ENCODE data around the gene PXMP2.

The PXMP2 gene

DNA sequence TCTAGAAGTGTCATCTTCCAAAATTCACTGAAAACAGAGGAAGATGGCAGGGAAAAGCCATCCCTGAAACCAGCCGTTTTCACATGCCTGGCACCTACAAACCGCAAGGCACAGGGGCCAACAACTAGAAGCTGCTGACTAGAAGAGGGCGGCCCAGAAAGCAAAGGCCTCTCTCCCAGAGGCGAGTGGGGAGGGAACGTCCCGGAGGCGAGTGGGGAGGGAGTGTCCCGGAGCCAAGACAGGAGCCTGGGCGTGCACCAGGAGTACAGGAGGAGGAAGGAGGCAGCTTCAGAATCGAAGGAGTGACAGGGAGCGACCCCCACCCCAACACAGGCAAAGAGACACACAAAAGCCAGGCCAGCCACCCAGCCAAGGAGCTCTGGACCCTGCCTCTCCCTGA lies 53.3 kb downstream of the PXMP2 start:
- peaks cover 94% of the 10 kb centered on the region for H3K36me3 ChIP-seq
- TF ChIP-seq, protein P1, sequence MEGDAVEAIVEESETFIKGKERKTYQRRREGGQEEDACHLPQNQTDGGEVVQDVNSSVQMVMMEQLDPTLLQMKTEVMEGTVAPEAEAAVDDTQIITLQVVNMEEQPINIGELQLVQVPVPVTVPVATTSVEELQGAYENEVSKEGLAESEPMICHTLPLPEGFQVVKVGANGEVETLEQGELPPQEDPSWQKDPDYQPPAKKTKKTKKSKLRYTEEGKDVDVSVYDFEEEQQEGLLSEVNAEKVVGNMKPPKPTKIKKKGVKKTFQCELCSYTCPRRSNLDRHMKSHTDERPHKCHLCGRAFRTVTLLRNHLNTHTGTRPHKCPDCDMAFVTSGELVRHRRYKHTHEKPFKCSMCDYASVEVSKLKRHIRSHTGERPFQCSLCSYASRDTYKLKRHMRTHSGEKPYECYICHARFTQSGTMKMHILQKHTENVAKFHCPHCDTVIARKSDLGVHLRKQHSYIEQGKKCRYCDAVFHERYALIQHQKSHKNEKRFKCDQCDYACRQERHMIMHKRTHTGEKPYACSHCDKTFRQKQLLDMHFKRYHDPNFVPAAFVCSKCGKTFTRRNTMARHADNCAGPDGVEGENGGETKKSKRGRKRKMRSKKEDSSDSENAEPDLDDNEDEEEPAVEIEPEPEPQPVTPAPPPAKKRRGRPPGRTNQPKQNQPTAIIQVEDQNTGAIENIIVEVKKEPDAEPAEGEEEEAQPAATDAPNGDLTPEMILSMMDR (IDR thresholded peaks at IDR 0.05; ENCODE audit: low read depth, low read length): no peak
- H3K4me3 ChIP-seq (ENCODE audit: low read depth, low read length): no peak overlapping the region
- DNase-seq: no peak
- no peaks in the 10 kb centered on the region for H3K27me3 ChIP-seq
- H3K9me3 ChIP-seq: no peaks in the 10 kb centered on the region
- no peaks in the 10 kb centered on the region for H3K4me1 ChIP-seq

DNA sequence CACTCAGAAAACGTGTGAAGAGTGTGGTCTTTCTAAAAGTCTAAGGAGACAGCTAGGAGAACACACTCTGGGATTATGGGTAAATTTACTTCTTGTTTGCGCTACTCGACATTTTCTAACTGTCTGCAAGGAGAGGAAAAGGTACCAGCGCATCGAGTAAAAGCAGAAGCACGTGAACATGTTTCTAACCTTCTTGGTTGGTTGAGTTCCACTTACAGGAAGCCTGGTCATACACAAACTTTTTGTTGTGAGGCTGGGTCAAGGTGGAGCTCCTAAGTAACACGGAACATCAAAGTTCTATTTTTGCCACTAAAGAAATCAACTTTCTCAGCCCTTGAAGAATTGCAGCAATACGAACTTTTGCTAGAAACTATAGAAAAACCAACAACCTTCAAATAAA lies 54.2 kb downstream of the PXMP2 start:
- Histone ChIP-seq H3K9me3 (no peaks in the 10 kb centered on the region), H3K27me3 (no peaks in the 10 kb centered on the region), H3K36me3 (peaks cover 94% of the 10 kb centered on the region), H3K4me3 (ENCODE audit: low read depth, low read length) (no peak overlapping the region), H3K4me1 (no peaks in the 10 kb centered on the region)
- DNase-seq: no peak
- TF ChIP-seq, protein P1 (IDR thresholded peaks at IDR 0.05; ENCODE audit: low read depth, low read length): no peak

DNA sequence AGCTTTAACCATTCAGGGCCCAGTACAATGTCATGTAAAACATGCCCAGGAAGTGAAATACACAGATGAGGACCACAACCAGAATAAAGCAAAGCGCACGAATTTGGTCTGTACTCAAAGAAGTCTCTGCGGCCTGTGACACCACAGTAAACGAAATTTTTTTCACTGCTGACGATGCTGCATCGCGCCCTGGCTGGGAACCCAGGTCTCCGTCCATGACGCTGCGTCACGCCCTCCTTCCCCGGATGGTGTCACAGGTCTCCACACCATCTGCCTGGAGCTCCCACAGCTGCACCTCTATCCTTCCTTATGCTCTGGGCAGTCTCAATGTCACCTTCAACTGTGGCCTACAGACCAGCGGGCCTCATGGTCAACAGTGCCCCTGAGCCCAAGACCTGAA lies 56.4 kb downstream of the PXMP2 start:
- Histone ChIP-seq H3K27me3 (no peaks in the 10 kb centered on the region), H3K4me1 (no peaks in the 10 kb centered on the region), H3K4me3 (ENCODE audit: low read depth, low read length) (no peak overlapping the region), H3K36me3 (peaks cover 92% of the 10 kb centered on the region), H3K9me3 (no peaks in the 10 kb centered on the region)
- no peak for DNase-seq
- TF ChIP-seq, protein P1 (IDR thresholded peaks at IDR 0.05; ENCODE audit: low read depth, low read length): no peak

DNA sequence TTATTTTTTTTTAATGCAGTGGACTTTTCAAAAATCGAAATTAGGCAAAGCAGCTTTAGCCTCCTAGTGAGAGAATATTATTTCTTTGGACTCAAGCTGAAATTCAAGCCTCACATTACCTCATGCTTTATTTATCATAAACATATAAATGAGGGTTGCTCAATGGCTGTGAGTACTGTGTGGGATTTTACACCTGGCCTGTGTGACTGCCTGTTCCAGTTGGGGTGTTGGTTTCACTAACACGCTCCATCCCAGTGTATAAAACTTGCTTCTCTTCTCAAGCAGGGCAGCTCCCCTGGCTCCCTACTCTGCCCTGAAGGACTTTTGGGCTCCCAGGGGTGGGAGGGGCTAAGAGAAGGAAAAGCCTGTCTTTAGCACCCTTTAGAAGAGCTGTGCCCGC lies 59.2 kb downstream of the PXMP2 start:
- Histone ChIP-seq H3K4me1 (no peaks in the 10 kb centered on the region), H3K36me3 (peaks cover 91% of the 10 kb centered on the region), H3K9me3 (no peaks in the 10 kb centered on the region), H3K4me3 (ENCODE audit: low read depth, low read length) (no peak overlapping the region), H3K27me3 (no peaks in the 10 kb centered on the region)
- DNase-seq: no peak
- TF ChIP-seq, protein P1 (IDR thresholded peaks at IDR 0.05; ENCODE audit: low read depth, low read length): no peak

DNA sequence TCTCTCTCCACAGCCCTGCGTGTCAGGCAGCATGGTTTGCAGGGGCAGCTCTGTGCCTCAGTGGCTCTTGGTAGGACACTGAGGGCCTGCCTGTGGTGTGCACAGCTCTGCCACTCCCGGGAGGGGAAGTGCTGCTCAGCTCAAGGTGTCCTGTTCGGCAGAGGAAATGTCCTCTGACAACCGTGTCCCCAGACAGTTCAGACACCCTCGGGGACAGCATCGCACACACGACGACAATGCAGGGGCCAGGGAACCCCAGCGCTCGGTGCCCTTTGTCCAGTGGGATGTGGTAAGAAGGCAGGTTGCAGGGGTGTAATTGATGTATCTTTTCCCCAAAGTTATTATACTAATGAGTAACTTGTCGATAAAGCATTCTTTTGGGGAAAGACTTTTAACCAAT lies 60.0 kb downstream of the PXMP2 start:
- peaks cover 91% of the 10 kb centered on the region for H3K36me3 ChIP-seq

DNA sequence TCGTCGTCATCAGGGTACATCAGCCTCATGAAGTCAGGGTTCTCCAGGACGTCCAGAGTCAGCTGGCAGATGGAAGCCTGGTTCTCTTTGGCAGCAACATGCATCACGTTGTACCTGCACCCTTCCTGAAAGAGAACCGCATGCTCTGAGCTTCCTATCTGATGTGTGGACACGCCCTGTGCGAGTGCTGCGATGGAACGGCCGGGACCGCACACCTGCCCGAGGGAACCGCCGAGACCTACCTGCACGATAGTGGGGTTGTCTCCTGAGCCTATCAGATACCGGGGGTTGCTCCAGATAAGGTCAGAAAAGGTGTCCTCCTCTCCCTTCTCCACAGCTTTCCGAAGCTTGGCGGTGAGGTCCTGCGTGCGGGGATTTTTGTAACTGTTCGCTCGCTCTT lies 60.5 kb downstream of the PXMP2 start:
- Histone ChIP-seq H3K36me3 (peaks cover 92% of the 10 kb centered on the region), H3K27me3 (no peaks in the 10 kb centered on the region), H3K9me3 (no peaks in the 10 kb centered on the region), H3K4me1 (no peaks in the 10 kb centered on the region), H3K4me3 (ENCODE audit: low read depth, low read length) (no peak overlapping the region)
- DNase-seq: no peak
- TF ChIP-seq, protein P1 (IDR thresholded peaks at IDR 0.05; ENCODE audit: low read depth, low read length): no peak

More for the DNA sequence above, 60.0 kb downstream of the PXMP2 start:
- Histone ChIP-seq H3K9me3 (no peaks in the 10 kb centered on the region), H3K27me3 (no peaks in the 10 kb centered on the region), H3K4me1 (no peaks in the 10 kb centered on the region), H3K4me3 (ENCODE audit: low read depth, low read length) (no peak overlapping the region)
- no peak for DNase-seq
- TF ChIP-seq, protein P1 (IDR thresholded peaks at IDR 0.05; ENCODE audit: low read depth, low read length): no peak
